ENCODE data around the gene DRD3.

DNA sequence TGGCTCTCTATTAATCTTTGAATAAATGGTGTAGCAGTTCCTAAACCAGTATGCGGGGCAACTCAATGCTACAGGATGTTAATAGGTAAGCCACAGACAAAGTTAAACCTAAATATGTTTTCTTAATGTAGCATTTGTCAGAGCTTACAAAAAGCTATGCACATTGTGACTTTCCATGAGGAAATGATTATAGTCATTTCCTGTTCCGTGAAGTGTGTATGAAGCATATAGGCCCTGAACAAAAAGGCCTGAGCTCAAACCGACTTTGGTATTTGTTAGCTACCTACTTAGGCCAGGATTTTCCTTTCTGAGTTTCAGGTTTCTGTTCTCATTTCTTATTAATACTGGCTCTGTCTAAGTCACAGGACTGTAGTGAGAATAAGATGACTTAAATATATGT is 44.3 kb upstream of the DRD3 start:
- TF ChIP-seq, protein P1, sequence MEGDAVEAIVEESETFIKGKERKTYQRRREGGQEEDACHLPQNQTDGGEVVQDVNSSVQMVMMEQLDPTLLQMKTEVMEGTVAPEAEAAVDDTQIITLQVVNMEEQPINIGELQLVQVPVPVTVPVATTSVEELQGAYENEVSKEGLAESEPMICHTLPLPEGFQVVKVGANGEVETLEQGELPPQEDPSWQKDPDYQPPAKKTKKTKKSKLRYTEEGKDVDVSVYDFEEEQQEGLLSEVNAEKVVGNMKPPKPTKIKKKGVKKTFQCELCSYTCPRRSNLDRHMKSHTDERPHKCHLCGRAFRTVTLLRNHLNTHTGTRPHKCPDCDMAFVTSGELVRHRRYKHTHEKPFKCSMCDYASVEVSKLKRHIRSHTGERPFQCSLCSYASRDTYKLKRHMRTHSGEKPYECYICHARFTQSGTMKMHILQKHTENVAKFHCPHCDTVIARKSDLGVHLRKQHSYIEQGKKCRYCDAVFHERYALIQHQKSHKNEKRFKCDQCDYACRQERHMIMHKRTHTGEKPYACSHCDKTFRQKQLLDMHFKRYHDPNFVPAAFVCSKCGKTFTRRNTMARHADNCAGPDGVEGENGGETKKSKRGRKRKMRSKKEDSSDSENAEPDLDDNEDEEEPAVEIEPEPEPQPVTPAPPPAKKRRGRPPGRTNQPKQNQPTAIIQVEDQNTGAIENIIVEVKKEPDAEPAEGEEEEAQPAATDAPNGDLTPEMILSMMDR (conservative IDR thresholded peaks at IDR 0.05; ENCODE audit: low read length), result no peak
- no peak for TF ChIP-seq EZH2phosphoT487 (IDR thresholded peaks at IDR 0.05; ENCODE audit: borderline replicate concordance, low read depth, low read length)
